Neural cell (in vitro differentiated cells): ENCODE data around the gene MGAT2.

Experiments
- TAF1 ChIP-seq: IDR thresholded peaks from 2 replicates; pipeline ENCODE4 v1.6.1; 2012; ENCODE audit warnings: low read depth
- TF ChIP-seq, protein P1 (sequence below): fragments of 450-650 bp; IDR thresholded peaks from 2 replicates; pipeline ENCODE4 v1.5.1; 2014; ENCODE audit warnings: antibody characterized with exemption, mild to moderate bottlenecking, moderate library complexity; ENCODE audit not compliant: poor library complexity, severe bottlenecking

DNA sequence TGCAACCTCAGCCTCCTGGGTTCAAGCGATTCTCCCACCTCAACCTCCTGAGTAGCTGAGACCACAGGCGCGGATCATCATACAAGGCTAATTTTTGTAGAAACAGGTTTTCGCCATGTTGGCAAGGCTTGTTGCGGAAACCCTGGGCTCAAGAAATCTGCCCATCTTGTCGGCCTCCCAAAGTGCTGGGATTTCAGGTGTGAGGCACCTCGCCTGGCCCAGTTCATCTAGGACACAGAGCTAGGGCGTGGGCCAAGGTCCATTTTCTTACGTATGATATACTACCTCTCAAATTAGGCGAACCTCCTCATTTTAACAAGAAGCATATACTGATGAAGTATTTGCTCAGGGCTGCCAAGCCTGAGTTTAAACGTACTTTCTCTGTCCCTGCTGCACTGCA, 36.5 kb upstream of the MGAT2 start:
- TF ChIP-seq, protein P1, sequence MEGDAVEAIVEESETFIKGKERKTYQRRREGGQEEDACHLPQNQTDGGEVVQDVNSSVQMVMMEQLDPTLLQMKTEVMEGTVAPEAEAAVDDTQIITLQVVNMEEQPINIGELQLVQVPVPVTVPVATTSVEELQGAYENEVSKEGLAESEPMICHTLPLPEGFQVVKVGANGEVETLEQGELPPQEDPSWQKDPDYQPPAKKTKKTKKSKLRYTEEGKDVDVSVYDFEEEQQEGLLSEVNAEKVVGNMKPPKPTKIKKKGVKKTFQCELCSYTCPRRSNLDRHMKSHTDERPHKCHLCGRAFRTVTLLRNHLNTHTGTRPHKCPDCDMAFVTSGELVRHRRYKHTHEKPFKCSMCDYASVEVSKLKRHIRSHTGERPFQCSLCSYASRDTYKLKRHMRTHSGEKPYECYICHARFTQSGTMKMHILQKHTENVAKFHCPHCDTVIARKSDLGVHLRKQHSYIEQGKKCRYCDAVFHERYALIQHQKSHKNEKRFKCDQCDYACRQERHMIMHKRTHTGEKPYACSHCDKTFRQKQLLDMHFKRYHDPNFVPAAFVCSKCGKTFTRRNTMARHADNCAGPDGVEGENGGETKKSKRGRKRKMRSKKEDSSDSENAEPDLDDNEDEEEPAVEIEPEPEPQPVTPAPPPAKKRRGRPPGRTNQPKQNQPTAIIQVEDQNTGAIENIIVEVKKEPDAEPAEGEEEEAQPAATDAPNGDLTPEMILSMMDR = no peak
- no peak for TF ChIP-seq TAF1
